AG08395 (cell line): ENCODE data around the gene RAD51.

Source experiments
- DNase-seq: peaks from one replicate; pipeline ENCODE4 v3.0.0; 2012; ENCODE audit warnings: mixed read lengths, low spot score

RAD51 gene

DNA sequence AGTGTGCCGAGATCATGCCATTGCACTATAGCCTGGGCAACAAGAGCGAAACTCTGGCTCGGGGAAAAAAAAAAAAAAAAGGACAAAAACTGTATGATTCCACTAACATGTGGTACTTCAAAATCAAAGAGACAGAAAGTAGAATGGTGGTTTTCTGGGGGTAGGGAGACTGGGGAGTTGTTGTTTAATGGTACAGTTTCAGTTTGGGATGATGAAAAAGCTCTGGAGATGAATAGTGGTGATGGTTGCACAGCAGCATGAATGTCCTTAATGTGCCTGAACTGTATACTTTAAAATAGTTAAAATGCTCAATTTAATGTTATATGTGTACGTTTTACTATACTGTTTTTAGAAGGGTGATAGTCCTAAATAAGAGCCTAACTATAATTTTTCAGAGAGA lies 27.4 kb downstream of the RAD51 start:
- no peak for DNase-seq

DNA sequence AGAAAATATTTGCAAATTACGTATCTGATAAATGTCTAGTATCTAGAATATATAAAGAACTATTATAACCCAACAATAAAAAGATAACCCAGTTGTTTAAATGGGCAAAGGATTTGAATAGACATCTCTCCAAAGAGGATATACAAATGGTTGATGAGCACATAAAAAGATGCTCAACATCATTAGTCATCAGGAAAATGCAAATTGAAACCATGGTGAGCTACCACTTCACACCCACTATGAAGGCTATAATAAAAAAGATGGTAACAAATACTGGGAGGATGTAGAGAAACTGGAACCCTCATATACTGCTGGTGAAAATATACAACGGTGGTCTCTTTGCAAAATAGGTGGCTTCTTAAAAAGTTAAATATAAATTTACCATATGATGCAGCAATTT lies 28.0 kb downstream of the RAD51 start:
- no peak for DNase-seq

DNA sequence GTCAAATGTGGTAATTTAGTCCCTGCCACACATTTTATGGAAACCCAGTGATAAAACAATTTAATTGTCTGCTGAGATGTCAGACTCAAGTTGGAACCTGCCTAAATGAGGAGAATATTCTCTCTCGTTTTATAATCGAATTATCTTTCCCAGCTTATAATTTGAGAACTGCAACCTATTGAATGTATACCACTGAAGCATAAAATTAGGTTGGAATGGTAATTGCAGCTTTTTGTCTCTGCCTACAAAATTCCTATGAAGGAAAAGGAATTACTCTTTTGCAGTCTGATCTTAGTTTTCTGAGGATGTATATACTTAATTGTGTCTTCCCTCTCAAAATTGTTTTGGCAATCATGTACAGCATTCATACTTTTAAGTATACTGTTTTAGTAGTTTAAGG lies 28.9 kb downstream of the RAD51 start:
- no peak for DNase-seq

DNA sequence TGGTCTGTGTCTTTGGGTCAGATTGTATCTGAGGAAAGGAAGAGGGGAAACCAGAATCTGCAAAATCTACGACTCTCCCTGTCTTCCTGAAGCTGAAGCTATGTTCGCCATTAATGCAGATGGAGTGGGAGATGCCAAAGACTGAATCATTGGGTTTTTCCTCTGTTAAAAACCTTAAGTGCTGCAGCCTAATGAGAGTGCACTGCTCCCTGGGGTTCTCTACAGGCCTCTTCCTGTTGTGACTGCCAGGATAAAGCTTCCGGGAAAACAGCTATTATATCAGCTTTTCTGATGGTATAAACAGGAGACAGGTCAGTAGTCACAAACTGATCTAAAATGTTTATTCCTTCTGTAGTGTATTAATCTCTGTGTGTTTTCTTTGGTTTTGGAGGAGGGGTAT lies 36.1 kb downstream of the RAD51 start:
- DNase-seq: no peak

DNA sequence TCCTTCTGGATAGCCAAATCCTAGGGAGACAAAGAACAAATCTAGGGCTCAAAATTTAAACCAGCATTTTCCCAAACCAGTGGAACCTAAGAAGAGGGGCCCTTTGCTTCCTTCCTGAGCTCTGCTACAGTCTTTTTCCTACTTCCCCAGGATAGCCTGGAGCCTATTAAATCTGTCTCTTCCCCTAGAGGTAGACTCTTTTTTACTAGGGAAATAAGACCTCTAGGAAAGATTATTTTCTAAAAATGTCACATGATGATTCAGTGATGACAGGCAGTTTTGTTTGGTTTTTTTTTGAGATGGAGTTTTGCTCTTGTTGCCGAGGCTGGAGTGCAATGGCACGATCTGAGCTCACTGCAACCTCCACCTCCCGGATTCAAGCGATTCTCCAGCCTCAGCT lies 41.6 kb downstream of the RAD51 start:
- no peak for DNase-seq

DNA sequence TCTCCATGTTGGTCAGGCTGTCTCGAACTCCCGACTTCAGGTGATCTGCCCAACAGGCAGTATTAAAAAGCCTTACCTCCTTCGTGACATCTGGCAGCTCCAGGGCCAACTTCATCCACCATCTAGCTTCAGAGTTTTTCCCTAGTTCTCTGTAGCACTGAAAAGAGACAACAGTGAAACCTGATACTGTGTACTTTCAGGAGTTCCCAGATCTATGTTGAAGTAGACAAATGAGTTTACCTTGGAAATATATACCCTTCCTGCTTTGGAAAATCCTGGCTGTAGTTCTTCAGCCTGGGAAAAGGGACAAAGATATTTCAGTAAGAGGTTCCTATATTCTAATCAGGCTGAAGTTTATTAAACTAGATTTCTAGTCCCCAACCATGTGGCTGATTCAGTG lies 42.1 kb downstream of the RAD51 start:
- no peak for DNase-seq

DNA sequence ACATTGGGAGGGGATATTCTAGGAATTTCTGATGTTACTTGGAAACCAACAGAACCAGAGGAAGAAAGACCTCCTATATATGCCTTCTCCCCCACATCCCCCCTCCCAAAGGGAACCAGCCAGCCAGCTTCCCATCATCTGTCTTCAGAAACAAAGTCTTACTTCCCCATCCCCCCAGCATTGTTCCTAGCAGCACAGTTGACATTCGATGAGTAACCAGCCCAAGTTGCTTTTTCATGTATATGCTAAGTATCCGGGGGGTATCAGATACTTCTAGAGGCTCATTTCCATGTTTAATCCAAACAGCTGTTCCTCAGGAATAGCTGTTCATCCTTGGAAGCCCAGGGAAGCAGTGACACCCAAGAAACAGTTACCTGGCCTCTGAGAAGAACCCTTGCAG lies 44.1 kb downstream of the RAD51 start:
- no peak for DNase-seq

DNA sequence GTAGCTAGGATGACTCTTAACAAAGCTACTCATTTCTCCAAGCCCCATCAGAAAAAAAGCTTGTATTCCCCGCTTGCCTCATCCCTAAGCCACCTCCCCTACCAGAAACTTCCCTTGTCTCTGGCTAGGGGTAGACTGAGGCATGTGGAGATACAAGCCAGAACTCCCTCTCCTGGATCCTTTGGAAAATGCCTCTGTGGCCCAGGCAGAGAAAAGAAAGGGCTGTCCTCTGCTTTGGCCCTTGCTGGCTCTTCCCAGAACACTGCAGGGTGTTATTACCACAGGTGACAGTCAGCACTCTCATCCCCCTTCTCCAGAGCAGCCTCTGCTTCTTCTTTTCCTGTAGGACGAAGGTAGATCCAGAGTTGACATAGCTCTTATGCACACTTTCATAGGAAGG lies 44.9 kb downstream of the RAD51 start:
- DNase-seq: no peak

DNA sequence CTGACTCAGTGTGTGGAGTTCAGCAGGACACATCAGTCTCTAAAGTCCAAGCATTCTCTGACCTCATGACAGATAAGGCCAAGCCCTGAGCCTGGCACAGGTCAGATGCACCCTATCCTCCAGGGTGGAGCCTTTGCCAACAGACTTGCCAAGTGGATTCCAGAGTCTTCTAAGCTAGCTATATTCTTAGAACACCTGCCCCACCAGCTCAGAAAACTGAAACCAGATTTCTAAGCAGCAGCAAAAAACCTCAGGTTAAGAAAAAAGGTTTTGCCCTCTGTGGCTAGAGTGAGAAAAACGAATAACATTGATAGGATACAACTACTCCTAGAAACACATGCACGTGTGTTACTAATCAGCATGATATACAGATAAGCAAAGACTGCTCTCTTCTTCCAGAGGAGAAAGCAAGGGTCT lies 48.5 kb downstream of the RAD51 start:
- DNase-seq: no peak

DNA sequence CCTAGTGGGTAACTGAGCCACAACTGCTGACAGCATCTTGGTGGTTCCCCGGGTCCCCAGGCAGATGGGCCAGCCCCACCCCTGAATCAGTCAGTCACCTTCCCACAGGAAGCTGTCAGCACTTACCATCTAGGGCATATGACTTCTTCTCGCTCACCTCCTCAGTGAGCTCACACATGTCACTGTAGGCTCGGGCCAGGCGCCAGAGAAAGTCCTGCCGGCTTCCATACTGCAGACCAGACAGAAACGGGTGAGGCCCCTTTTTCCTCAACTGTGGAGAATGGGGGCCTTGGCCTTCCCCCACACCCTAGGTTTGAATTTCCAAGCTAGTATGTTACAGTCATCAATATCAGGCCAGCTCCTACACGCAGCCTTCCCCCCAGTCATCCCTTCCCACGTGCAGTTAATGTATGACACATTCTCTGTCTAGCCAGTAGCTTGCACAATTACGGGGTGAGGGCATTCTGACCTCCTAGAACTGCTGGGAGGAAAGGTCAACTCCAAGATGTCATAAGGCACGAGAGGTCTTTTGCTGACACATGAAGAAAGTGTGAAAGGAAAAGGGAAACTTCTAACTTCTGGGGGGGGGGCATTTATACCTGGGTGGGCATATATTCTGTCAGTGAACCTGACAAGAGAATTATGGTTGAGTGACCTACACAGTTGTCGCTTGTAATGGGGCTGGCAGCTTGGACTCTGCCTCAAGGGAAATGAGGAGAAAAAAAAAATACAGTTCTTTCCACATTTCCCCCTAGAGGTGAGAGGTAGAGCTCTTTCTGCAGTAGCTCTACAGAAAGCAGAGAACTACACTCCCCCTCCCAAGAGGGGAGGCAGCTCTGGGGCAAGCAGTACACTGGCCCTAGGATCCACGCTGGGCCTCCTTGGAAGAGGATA lies 49.2 kb downstream of the RAD51 start:
- peak; percentile 77 for DNase-seq

DNA sequence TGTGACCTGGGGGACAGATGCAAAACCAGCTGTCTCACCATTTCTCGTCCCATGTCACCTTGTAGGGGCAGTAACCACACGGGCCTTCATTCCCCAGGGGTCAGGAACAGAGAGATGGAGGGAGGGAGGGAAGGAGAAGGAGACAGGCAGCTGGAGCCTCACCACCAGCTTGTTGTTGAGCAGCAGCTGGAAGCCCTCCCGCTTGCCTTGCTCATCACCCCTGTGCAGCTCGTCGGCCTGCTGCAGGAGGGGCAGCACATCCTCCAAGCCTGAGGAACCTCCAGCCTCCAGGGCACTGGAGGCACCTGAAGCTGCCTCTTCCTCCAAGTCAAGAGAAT lies 49.8 kb downstream of the RAD51 start:
- no peak for DNase-seq

DNA sequence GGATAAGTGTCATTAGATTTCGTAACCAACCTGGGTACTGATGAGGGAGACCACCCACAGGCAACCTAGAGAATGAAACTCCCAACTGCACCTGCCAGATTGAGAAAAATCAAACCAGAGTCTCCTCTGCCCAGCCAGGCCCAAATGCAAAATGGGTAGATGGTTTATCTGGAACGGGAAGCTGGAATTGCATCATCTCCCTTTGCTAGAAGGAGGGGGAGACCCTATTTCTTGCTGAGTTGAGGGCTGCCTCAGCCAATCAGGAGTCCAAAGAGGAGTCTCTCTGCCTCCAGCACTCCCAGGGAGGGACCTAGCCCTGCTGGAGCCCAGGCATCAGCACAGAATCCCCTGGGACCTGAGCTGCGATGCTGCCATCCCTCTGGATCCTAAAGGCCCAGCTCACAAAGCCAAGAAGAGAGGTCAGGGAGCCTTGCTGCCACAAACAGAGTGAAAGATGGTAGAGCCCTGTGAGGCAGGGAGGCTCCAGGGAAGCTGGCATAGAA lies 52.0 kb downstream of the RAD51 start:
- DNase-seq: peak; percentile 15

DNA sequence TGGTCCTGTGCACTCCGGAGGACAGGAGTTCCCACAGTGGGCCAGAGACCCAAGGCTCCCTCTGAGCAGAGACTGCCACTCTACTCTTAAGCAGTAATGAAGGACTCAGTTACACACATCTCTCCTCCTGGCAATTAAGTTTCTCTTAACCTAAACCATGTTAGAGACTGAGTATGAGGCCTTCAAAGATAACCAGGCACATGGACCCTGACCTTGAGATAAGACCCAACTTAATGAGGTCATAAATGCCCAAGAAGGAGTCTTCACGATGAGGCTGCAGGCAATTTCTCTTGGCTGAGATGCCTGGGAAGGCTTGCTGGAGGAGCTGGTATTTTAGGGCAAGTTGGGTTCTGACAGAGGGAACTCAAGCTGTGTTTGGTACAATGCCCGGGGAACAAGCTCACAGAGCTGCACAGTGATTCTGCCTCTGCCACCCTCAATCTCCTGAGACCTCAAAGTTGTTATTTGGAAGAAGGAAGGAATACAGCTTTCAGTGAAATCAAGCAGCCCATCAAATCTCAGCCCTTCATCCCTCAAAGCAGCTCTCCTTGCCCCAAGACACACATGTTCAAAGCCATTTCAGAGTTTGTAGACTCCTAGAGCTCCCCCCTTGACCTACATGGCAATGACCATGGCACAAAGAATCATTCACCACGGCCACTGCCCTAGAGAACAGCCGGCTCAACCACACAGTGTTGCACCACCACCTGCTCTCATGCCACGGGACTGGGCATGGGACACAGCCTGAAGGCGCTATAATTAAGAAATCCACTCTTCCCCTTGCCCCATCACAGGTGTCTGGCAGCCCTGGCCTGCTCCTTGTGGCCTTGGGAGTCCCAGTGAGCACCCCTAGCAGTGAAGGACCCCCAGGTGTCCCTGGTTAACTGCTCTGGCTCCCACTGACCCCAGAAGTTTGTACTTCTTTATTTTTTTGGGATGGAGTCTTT lies 53.0 kb downstream of the RAD51 start:
- DNase-seq: no peak

DNA sequence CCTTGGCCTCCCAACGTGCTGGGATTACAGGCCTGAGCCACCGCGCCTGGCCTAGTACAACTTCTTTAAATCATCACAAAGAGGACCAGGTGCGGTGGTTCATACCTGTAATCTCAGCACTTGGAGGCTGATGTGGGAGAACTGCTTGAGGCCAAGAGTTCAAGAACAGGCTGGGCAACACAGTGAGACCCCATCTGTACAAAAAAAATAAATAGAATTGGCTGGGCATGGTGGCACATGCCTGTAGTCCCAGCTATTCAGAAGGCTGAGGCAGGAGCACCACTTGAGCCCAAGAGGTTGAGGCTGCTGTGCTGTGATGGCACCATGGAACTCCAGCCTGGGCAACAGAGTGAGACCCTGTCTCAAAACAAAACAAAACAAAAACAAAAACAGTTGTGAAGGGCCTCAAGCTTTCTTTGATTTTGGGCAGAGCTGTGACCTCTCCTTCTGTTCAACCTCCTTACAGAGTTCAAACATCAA lies 54.2 kb downstream of the RAD51 start:
- no peak for DNase-seq

DNA sequence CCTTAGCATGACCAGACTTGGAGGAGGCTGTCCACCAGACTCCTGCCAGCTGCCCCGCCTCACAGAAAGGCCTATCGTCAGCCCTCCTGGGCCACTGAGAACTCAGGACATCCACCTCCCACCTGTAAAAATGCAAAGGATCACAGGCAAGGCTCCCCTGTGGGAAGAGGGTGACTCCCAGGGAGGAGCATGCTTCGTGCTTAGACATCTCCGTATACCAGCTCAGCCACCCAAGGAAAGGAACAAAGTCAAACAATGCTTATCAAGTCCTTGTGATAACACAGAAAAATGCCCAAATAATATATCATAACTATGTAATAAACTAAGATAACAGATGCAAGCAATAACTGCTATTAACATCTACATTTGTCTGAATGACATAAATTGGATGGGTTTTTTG lies 55.9 kb downstream of the RAD51 start:
- no peak for DNase-seq

DNA sequence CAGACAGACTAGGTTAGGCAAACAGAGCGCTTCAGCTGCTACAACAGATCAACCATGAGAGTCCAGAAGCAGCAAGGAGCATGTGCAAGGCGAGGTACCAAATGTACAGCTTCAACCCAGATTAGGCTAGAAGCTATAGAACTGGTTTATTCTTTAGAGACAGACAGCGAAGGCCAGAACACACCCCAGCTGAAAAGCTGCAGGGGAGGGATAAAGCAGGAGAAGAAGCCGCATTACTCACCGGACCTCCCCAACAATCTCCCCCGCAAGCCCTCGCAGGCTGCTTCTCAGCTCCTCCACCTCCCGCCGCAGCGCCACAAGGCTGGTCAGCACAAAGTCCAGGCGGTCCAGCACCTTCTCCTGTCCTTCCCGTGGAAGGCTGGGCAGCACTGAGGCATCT lies 56.8 kb downstream of the RAD51 start:
- no peak for DNase-seq

DNA sequence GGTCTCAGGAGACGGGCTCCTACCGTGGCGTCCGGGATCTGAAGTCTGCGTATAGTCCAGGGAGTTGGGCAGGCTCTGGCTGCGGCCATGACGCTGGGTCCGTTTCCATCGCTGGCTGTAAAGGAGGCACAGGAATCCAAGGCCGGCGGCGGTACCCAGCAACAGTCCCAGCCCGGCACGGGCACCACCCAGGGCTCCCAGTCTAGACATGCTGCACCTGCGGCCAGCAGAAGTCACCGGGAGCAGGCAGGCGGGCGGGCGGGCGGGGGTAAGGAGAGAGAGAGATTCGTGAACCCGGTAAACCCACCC lies 59.6 kb downstream of the RAD51 start:
- DNase-seq: peak; percentile 17

DNA sequence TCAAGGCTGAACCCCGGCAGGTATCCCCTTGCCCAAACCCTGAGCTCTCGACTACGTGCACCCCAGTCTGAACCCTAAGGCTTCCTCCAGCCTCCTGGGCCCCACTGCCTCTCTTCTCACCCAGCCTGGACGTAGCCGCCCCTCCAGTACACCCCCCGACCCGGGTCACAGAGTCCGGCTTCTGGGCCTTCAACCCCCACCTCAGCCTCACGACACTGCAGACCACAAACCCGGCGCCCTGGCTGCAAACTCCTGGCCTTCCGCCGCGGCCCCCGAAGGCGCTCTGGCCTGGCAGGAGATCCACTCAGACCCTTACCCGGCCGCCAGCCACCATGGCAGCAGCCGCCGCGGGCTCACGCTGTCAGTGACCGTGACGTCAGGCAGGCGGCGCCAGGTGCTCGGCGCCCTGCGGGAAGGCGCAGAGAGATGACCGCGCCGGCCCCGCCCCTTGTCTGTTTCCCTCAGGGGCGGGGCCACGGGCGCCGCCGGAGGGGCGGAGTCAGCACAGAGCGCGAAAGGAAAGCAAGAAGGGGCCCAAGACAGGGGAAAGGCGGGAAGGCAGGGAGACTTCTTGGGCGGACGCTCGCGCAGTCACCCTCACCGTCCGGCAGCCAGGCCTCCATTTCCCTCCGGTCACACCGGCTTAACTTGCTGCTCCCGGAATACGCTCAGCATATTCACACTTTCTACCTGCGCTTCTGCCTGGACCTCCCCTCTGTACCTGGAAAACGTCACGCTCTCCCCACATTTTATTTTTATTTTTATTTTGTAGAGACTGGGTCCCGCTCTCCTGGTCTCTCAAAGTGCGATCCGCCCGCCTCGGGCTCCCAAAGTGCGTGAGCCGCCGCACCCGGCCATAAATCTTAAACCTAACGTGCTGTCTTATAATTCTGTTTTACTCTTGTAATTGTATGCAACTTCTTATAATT lies 60.2 kb downstream of the RAD51 start, which contains the start of gene RMDN3:
Gene RMDN3, minus strand, starts transcription at position 372 of the 929 bp plus-strand sequence. CDS start 471 bp downstream, outside the sequence.
- DNase-seq: peak; percentile 97

DNA sequence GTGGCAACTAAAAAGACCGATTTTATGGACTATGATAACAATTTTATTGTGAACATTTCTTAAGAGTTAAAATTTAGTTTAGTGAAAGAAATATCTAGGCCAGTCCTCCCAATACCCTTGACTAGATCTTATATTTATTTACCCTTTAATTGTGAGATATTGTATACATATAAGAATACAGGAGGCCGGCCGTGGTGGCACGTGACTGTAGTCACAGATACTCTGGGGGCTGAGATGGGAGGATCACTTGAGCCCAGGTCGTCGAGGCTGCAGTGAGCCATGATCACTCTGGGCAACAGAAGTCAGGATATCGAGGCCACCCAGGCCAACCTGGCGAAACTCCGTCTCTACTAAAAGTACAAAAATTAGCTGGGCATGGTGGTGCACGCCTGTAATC lies 60.8 kb downstream of the RAD51 start:
- DNase-seq: no peak

DNA sequence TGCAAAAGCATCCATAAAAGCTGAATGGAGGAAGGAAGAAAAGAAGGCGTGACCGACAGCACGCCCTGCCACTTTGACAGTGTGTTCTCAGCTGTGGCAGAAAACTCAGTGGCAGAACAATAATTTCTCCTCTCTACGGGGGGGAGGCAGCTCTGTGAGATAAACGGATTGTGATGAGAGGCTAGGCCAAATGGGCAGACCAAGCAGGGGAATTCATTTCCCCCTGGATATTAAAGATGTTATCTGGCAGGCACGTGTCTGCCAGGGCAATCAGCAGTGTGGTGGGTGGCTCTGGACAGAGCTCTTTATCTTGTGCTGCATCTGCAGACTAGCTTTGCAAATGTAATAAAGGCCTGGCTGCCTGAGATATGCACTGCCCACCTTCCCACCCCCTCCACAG lies 62.0 kb downstream of the RAD51 start:
- no peak for DNase-seq

DNA sequence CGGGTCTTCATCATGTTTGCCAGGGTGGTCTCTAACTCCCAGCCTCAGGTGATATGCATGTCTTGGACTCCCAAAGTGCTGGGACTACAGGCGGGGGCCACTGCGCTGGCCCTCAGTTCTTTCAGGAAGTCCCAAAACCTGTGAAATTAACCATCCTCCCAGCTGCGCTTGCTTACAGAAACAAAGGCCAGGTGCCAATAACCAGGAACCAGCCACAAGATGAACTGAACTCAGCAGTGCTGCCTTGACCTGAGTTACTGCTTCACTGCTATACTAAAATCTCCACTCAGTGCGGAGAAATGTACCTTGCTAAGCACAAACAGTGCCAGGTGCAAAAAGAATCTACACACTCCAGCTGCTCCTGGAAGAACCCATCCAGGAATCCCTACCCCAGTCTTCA lies 65.0 kb downstream of the RAD51 start:
- DNase-seq: no peak
